Anterior cingulate cortex (tissue), 58 donors: Measurements from ENCODE around the gene ANLN.

ENCODE experiments used
- DNase-seq, 58 donors: peaks; one replicate each; lab custom pipeline; 2025; lab: John Stamatoyannopoulos, UW

Gene ANLN, protein sequence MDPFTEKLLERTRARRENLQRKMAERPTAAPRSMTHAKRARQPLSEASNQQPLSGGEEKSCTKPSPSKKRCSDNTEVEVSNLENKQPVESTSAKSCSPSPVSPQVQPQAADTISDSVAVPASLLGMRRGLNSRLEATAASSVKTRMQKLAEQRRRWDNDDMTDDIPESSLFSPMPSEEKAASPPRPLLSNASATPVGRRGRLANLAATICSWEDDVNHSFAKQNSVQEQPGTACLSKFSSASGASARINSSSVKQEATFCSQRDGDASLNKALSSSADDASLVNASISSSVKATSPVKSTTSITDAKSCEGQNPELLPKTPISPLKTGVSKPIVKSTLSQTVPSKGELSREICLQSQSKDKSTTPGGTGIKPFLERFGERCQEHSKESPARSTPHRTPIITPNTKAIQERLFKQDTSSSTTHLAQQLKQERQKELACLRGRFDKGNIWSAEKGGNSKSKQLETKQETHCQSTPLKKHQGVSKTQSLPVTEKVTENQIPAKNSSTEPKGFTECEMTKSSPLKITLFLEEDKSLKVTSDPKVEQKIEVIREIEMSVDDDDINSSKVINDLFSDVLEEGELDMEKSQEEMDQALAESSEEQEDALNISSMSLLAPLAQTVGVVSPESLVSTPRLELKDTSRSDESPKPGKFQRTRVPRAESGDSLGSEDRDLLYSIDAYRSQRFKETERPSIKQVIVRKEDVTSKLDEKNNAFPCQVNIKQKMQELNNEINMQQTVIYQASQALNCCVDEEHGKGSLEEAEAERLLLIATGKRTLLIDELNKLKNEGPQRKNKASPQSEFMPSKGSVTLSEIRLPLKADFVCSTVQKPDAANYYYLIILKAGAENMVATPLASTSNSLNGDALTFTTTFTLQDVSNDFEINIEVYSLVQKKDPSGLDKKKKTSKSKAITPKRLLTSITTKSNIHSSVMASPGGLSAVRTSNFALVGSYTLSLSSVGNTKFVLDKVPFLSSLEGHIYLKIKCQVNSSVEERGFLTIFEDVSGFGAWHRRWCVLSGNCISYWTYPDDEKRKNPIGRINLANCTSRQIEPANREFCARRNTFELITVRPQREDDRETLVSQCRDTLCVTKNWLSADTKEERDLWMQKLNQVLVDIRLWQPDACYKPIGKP

DNA sequence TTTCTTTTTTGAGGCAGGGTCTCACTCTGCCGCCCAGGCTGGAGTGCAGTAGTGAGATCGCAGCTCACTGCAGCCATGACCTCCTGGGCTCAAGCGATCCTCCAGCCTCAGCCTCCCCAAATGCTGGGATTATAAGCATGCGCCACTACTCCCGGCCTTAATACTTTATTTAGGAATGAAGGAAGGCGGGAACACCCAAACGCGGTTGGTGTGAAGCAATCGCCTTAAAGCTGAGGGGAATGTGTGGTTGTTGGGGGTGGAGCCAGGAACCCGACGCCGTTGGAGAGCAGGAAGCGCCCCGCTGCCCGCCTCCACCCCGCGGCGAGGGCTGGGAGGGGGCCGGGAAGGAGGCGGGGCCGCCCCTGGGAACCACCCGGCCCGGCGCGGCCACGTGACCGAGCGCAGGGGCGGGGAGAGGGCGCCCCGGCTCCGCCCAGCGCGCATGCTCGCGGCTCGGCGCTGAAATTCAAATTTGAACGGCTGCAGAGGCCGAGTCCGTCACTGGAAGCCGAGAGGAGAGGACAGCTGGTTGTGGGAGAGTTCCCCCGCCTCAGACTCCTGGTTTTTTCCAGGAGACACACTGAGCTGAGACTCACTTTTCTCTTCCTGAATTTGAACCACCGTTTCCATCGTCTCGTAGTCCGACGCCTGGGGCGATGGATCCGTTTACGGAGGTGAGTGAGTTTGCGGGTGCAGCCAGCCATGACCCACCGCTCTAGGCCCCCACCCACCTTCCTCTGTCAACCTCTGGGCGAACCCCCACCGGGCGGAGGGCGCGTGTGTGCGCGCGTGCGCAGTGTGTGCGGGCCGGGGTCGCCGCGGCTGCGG is at the start of gene ANLN:
TSS of gene ANLN (plus strand) at position 492 of the 828 bp plus-strand sequence. CDS start at position 657, 165 bp downstream.
- DNase-seq, result peak; percentile 16 to 93 (median 85)

DNA sequence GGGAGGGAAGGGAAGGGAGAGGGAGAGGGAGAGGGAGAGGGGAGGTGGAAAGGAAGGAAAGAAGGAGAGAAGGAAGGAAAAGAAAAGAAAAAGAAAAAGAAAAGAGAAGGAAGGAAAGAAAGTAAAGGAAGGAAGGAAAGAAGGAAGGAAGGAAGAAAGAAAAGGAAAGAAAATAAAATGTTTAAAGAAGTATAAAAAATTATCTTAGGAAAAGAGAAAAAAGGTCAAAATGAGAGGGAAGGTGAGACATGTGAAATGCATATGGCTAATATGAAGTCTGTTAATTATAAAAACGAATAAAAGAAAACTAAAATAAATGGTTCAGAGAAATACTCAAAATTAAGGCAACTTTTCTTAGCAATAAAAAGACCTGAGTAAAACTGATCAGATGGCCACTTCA is 46.1 kb upstream of the ANLN start:
- DNase-seq, result no peak

DNA sequence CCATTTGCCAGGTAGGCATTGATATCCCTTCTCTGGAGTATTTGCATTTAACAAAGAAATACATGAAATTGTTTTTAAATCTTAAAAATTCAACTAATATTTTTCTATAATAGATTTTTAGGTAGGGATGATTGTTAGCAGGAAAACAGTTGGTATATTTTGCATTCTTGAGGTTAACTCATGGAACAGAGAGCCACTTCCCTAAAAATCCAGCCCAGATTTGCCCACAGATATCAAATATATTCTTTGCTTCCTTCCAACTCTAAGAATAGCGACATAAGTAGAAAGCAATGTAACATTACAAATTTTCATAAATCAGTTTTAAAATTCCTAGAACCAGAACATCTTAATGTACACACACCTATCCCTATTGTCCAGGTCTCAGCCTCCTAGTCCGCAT is 45.0 kb upstream of the ANLN start:
- no peak for DNase-seq

DNA sequence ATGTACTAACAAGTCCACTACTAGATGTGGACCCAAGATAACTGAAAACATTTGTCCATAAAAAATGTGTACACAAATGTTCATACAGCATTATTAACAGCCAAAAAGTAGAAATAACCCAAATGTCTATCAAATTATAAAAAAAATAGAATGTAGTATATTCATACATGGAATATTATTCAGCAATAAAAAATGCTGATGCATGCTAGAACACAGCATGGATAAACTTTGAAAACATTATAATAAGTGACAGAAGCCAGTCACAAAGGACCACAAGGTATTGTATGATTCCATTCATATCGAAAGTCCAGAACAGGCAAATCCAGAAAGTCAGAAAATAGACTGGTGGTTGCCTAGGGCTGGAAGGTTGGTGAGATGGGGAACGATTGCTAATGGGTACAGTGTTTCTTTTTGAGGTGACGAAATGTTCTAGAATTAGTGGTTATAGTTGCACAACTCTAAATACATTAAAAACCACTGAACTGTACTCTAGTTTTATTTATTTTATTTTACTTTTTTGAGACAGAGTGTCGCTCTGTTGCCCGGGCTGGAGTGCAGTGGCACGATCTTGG is 43.3 kb upstream of the ANLN start:
- no peak for DNase-seq

DNA sequence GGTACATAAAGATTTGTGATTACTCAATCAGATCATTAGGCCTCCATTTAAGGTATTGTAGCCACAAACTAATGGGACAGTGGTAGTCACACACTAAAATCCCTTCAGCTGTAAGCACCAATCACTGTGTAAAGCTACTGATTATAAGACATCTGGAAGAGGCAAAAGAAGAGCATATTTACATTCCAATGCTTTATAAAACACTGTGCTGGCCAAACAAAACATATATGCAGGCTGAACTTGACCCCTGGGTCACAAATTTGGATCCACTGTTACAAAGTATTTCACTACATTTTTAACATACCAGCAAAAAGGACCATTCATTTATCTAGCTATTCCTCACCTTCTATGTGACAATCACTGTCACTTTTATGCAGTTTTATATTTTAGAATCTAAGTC is 41.4 kb upstream of the ANLN start:
- DNase-seq, result no peak

DNA sequence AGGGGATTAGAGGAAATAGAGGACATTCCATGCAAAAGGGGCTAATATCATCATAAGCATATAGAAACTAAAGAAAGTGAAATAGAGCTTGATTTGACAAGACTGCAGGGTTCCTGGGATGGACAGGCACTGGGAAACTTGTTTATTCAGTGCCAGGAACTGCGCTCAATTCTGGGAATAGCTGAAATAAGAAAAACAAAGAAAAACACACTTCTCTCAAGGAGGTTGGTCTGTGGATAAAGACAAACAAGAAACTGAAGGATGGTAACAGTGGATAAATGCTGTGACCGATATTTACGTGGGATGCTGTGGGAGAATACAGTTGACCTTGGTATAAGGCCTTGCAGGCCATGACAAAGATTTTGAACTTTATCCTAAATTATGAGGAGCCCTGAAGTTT is 40.9 kb upstream of the ANLN start:
- no peak for DNase-seq

DNA sequence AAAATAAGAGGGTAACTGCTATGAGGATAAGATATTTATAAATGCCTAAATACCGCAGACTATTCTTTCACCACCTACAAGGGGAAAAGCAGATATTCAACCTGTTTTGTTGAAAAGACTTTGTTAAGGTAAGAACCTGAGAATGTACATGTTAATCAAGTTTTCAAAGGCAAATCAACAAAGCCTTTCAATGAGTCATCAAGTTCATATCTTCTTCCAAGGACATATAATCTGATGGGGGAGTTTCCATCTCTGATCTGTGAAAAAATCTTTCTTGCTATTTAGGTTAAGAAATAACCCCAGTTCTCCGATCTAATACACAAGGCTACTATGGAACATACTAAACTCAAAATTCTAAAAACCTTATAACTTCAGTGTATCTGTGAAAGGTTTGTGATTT is 40.0 kb upstream of the ANLN start:
- no peak for DNase-seq

DNA sequence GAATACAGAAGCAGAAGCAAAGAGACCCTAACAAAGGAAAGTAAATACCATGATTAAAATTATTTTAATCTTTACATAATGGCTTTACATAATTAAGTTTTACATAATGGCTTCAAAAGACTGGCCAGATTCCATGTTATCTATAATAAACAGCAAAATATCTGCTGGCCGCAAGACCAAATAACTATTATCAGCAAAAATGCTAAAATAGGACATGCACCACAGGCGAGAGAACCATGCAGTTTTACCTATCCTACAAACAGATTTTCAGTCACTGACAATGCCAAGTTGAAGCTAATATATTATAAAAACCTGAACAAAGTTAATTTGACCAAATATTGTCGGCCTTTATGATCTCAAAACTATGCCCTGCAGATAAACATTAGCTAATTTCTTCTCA is 34.2 kb upstream of the ANLN start:
- no peak for DNase-seq

DNA sequence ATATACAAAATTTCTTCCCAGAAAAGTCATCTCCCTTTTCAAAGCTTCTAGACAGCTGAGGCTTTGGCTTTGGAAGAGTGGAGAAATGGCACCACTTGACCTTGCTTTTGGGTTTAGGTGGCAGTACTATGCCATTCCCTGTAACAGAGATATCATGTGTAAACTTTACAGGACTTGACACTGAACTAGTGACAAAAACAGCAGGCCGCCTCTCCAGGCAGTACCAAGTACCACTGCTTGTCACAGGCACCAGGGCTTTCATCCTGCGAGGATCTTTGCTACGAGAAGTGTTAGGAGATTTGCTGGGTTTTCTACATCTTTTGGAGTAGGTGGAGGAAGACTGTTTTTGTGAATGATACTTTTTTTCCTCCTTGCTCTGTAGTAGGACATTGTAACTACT is 32.6 kb upstream of the ANLN start:
- peak in 3 of 58 donors; percentile 3 to 17 (median 5) for DNase-seq

DNA sequence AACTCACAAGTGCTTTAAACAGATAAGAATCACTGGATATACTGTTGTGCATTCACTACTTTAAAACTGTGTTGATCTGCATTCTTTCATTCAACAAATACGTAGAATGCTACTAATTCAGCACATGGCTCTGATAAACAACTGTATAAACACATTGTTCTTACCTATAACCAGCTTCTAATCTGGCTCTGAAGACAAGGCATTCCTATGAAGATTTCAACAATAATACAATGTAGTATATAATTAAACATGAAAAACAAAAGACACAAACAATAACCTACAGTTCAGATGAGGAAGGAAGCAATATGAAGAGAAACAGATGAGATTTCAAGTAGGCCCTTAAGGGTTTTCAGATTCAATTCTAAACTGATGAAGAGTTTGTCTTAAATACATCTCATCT is 31.1 kb upstream of the ANLN start:
- no peak for DNase-seq

DNA sequence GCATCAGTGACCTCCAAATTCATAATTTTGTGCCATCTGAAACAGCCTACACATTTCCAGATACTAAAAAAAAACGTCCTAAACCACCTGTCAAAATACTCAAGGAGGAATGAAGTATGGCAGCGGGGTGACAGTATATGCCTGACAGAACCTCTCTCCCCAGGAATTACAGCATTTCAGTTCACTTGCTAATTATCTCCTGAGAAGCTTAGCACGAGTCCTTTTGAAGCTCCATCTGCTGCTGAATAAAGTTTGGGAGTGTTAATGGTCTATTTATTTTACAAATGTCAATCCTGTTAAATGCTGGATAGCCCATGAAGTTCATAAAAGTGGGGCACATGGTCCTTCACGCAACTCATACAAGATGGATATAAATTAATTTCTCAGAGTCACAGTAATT is 29.4 kb upstream of the ANLN start:
- DNase-seq, result no peak

DNA sequence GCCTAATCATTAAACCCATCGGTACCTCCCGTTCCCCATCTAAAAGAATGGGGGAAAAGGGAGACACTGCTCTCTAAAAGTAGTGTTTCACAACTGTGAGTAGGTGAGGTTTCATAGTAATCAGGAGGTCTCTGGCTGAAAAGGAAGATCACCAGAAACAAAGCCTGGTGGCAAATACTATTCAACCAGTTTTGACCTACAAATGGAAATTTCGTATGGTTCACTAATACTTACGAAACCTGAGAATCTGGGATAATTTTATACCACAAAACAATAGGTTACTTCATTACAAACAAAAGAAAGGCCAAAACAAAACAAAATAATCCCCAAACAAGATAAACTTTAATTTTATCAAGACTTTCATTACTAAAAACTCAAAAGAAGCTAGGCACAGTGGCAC is 28.4 kb upstream of the ANLN start:
- no peak for DNase-seq

DNA sequence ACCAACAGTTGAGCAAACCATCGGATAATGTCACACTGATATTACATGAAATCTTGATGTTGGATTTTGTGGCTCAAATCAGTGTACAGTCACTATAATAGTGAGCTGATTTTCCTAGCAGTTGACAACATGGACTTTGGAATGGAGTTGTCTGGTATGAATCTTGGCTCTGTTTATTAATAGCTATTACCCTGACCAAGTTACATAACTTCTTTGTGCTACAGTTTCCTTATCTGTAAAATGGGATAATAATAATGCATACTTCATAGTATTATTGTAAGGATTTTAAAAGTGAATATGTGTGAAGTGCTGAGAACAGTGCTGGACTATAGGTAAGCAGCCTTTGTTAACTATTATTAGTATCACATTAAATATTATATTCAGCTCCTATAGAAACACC is 26.1 kb upstream of the ANLN start:
- DNase-seq, result no peak

DNA sequence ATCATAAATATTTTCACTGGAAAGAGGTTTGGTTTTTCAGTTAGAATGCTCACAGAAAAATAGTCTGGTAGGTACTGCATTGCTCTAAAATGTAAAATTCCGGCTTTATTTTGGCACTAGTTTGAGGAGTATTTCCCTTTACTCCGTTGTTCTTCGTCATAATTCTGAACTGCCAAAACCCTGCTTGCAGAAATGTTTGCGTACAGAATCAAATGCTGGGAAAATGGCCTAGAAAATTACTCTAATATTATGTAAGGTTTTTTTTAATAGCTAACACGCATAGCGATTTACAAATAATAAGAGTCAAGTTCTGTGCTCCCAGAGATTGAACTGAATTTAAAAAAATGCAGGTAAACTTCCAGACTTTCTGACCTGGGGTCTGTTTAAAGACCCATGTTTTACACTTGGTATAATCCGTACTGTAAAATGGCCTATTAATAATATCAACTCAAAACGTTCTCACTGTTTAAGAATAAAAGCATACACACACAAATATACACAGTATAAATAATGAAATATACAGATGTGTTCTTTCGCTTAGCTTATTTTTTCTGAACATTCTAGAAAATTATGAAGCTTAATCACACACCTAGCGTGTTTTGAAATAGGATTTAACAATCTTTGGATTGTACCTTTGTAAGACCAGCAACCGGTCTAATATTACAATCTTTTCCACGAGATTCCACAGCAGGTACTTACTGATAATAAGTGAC is 23.5 kb upstream of the ANLN start:
- no peak for DNase-seq

DNA sequence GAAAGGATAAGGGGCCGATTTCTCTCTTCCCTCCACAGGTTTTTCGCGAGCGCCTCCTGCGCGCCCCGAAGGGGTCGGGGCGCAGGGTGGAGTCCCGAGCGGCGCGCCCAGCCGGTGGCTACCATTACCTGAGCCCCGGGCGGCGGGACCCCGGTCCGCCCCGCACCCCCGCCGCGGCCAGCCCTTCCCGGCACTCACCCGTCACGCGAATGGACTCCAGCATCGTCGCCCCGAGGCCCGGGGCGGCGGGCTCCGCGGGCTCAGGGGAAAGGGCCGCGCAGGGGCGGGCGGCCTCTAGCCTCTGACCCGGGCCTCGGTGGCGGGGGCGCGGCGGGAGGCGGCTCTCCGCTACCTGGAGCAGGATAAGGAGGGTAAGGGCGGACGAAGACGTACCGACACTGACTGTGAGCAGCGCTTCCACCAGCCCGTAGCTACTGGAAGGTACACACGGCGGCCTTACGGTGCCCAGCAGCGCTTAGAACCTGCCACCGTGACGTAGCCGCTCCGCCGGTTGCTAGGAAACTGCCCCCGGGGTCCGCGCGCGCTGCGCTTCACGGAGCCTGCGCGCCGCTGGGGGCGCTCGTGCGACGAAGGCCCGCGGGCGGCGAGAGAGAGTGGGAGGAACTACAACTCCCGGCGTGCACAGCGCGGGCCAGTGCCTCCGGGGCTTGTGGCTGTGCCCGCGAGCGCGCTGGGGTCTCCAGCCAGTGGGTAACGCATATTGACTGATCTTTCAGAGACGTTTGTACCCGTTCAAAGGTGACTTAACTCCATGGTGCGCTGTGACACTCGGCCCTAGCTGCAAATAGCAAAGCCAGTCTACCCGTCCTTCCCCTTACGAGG is 22.7 kb upstream of the ANLN start:
- peak; percentile 29 to 93 (median 86) for DNase-seq

DNA sequence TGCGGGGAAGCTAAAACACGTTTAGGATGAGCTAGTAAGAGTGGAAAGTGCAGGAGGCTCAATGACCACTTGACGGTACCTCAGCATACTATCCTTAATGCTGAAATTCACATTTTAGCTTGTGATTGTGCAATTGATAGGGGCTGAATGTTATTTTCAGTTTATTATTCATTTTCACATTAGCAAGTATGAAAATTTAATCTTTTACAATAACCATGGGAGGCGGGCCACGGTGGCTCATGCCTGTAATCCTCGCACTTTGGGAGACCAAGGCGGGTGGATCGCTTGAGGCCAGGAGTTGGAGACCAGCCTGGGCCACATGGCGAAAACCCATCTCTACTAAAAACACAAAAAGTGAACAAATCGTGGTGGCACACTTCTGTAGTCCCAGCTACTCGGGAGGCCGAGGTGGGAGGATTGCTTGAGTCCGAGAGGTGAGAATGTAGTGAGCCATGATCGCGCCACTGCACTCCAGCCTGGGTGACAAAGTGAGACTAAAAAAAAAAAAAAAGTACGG is 22.0 kb upstream of the ANLN start:
- DNase-seq, result no peak

DNA sequence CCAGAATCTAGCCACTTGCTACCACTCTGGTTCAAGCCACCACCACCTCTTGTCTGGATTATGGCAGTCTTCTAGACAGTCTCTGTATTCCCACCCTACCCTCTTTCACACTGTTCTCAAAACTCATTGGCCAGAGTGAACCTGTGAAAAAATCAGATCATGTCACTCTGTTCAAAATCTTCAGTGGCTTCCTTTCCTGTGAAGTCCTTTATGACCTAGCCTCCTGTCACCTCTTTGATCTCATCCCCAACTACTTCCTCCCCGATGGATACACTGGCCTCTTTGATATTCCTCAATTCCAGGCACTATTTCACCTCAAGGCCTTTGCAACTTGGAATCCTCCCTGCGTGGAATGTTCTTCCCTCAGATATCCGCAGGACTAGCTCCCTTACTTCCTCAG is 21.2 kb upstream of the ANLN start:
- no peak for DNase-seq

DNA sequence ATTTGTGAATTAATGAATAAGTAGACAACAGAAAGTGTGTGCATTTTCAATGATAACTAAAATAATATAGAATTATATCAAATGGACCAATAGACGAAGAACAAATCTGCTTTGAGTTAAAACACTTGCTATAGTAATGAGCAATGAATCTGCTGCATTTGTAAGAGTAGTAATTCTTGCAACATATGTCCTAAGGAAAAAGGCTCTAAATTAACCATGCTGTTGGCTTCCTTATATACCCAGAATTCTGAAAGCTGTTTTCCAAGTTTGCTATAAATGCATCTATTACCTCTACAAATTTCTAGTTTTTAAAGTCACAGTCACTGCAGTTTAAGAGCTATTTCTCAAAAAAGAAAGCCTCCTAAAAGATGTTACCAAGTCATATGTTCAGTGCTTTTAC is 20.5 kb upstream of the ANLN start:
- DNase-seq, result no peak
